IPS-NIHi7 (cell line): ENCODE measurements around the gene CORO2A.
"Not testable (repeated sequence)": the region's sequence is repeated elsewhere in the genome, so short reads cannot be mapped to it uniquely, and the experiment has no call there.

Experiments used
- DNase-seq: peaks from one replicate; pipeline ENCODE4 v3.0.0; 2012; ENCODE audit warnings: mixed read lengths; ENCODE audit errors: extremely low spot score

CORO2A gene

GRCh38 chr9:98191671-98192502, 550 bp downstream of the CORO2A start:
- peak; percentile 65 for DNase-seq

- DNase-seq: no peak
Observed at GRCh38 chr9:98191181-98191608, 1.2 kb downstream of the CORO2A start.

GRCh38 chr9:98190757-98191105, 1.7 kb downstream of the CORO2A start:
- DNase-seq: no peak

- DNase-seq: no peak
Observed at GRCh38 chr9:98189412-98189811, 3.0 kb downstream of the CORO2A start.

- DNase-seq: no peak
Observed at GRCh38 chr9:98187926-98188325, 4.5 kb downstream of the CORO2A start.

GRCh38 chr9:98186236-98186635, 6.2 kb downstream of the CORO2A start:
- no peak for DNase-seq

GRCh38 chr9:98185611-98186171, 6.7 kb downstream of the CORO2A start:
- no peak for DNase-seq

GRCh38 chr9:98185021-98185567, 7.3 kb downstream of the CORO2A start:
- DNase-seq: no peak

GRCh38 chr9:98184326-98184725, 8.1 kb downstream of the CORO2A start:
- no peak for DNase-seq

GRCh38 chr9:98182889-98183599, 9.4 kb downstream of the CORO2A start:
- DNase-seq: no peak

- no peak for DNase-seq
Observed at GRCh38 chr9:98182069-98182820, 10.2 kb downstream of the CORO2A start.

GRCh38 chr9:98181746-98182068, 10.7 kb downstream of the CORO2A start:
- no peak for DNase-seq

GRCh38 chr9:98180996-98181395, 11.4 kb downstream of the CORO2A start:
- no peak for DNase-seq

GRCh38 chr9:98178874-98179850, 13.3 kb downstream of the CORO2A start:
- DNase-seq: no peak

GRCh38 chr9:98176391-98177259, 15.8 kb downstream of the CORO2A start:
- no peak for DNase-seq

- DNase-seq: no peak
Observed at GRCh38 chr9:98175762-98176161, 16.7 kb downstream of the CORO2A start.

GRCh38 chr9:98175028-98175569, 17.3 kb downstream of the CORO2A start:
- DNase-seq: no peak

- DNase-seq: not testable (repeated sequence)
Observed at GRCh38 chr9:98174502-98174918, 17.9 kb downstream of the CORO2A start.

- DNase-seq: no peak
Observed at GRCh38 chr9:98173181-98173580, 19.3 kb downstream of the CORO2A start.
